Adipocyte (in vitro differentiated cells): ENCODE measurements around the gene PRKCB.
"Not testable (repeated sequence)": the region's sequence is repeated elsewhere in the genome, so short reads cannot be mapped to it uniquely, and the experiment has no call there.

ENCODE experiments used
- DNase-seq: peaks from one replicate; pipeline ENCODE4 v3.0.0-alpha.2; 2015; ENCODE audit warnings: low read depth
- H3K27me3 ChIP-seq: replicated peaks from 2 replicates; pipeline ENCODE4 v1.7.0; 2013; ENCODE audit warnings: mild to moderate bottlenecking, low read length, moderate library complexity; ENCODE audit not compliant: control insufficient read depth, insufficient read depth
- H3K36me3 ChIP-seq: 2 replicates; pipeline ENCODE4 v1.7.0; 2013; ENCODE audit warnings: low read length, mild to moderate bottlenecking, moderate library complexity; ENCODE audit not compliant: control insufficient read depth, insufficient read depth, severe bottlenecking
- H3K4me1 ChIP-seq: 2 replicates; pipeline ENCODE4 v1.7.0; 2013; ENCODE audit warnings: mild to moderate bottlenecking, low read length, moderate library complexity; ENCODE audit not compliant: control insufficient read depth, insufficient read depth
- H3K4me3 ChIP-seq: 2 replicates; pipeline ENCODE4 v1.7.0; 2013; ENCODE audit warnings: mild to moderate bottlenecking, low read length, moderate library complexity
- H3K9ac ChIP-seq: 2 replicates; pipeline ENCODE4 v1.7.0; 2013; ENCODE audit warnings: mild to moderate bottlenecking, low read length, moderate library complexity
- H3K9me3 ChIP-seq: 2 replicates; pipeline ENCODE4 v1.7.0; 2013; ENCODE audit warnings: mild to moderate bottlenecking, low read length, moderate library complexity; ENCODE audit not compliant: control insufficient read depth

Gene PRKCB

GRCh38 chr16:24238846-24239245 is 403.1 kb downstream of the PRKCB start:
- not testable (repeated sequence) for DNase-seq, H3K27me3 ChIP-seq, H3K4me1 ChIP-seq, H3K4me3 ChIP-seq, H3K36me3 ChIP-seq, H3K9me3 ChIP-seq, H3K9ac ChIP-seq

- no peaks in the 10 kb centered on the region for H3K9me3 ChIP-seq
- no peak overlapping the region for H3K9ac ChIP-seq
- H3K4me1 ChIP-seq, result no peaks in the 10 kb centered on the region
- no peaks in the 10 kb centered on the region for H3K36me3 ChIP-seq
- no peaks in the 10 kb centered on the region for H3K27me3 ChIP-seq
- no peak overlapping the region for H3K4me3 ChIP-seq
- DNase-seq, result no peak
Observed at GRCh38 chr16:24246911-24247607, 411.3 kb downstream of the PRKCB start.

- no peaks in the 10 kb centered on the region for H3K4me1 ChIP-seq
- no peaks in the 10 kb centered on the region for H3K9me3 ChIP-seq
- H3K27me3 ChIP-seq, result peaks cover 27% of the 10 kb centered on the region
- no peak overlapping the region for H3K9ac ChIP-seq
- H3K36me3 ChIP-seq, result no peaks in the 10 kb centered on the region
- no peak overlapping the region for H3K4me3 ChIP-seq
- DNase-seq, result peak; percentile 4
Observed at GRCh38 chr16:24253192-24253591, 417.4 kb downstream of the PRKCB start.

- Histone ChIP-seq H3K27me3 (peaks cover 27% of the 10 kb centered on the region), H3K36me3 (no peaks in the 10 kb centered on the region), H3K4me3 (no peak within 1 kb of the TSS), H3K9ac (no peak within 1 kb of the TSS), H3K4me1 (no peaks in the 10 kb centered on the region), H3K9me3 (no peaks in the 10 kb centered on the region)
- DNase-seq, result peak; percentile 29
Observed at GRCh38 chr16:24255456-24256371, 419.9 kb downstream of the PRKCB start, which contains the start of gene CACNG3. Gene CACNG3, plus strand, starts transcription at chr16:24256335. Its CDS starts 420 bp downstream, at chr16:24256755.

GRCh38 chr16:24257958-24258357 is 422.2 kb downstream of the PRKCB start:
- Histone ChIP-seq H3K9ac (no peak overlapping the region), H3K4me3 (no peak overlapping the region), H3K36me3 (no peaks in the 10 kb centered on the region), H3K9me3 (no peaks in the 10 kb centered on the region), H3K27me3 (peaks cover 32% of the 10 kb centered on the region), H3K4me1 (no peaks in the 10 kb centered on the region)
- DNase-seq, result no peak

GRCh38 chr16:24258791-24259190 is 423.0 kb downstream of the PRKCB start:
- H3K27me3 ChIP-seq, result peaks cover 32% of the 10 kb centered on the region
- H3K4me1 ChIP-seq, result no peaks in the 10 kb centered on the region
- no peak overlapping the region for H3K4me3 ChIP-seq
- no peaks in the 10 kb centered on the region for H3K36me3 ChIP-seq
- H3K9ac ChIP-seq, result no peak overlapping the region
- DNase-seq, result no peak
- H3K9me3 ChIP-seq, result no peaks in the 10 kb centered on the region

- H3K9me3 ChIP-seq, result no peaks in the 10 kb centered on the region
- no peaks in the 10 kb centered on the region for H3K36me3 ChIP-seq
- no peak overlapping the region for H3K9ac ChIP-seq
- DNase-seq, result no peak
- no peaks in the 10 kb centered on the region for H3K4me1 ChIP-seq
- H3K27me3 ChIP-seq, result peaks cover 5% of the 10 kb centered on the region
- no peak overlapping the region for H3K4me3 ChIP-seq
Observed at GRCh38 chr16:24262816-24263215, 427.0 kb downstream of the PRKCB start.
